Small intestine (tissue), 7 donors: ENCODE data around the gene MLH3. TPM values are rescaled to one million over a fixed set of nuclear protein-coding genes. Genes with fewer than 3 reads are reported as not detected.

Experiments used
- DNase-seq, 2 donors: peaks; one replicate each; pipeline versions ENCODE4 v3.0.0 to v3.0.0-alpha.2; 2013
- FAIRE-seq: peaks from 2 replicates; lab custom pipeline; 2012; peaks lifted over from hg19 to GRCh38; lab: Jason Lieb, UNC
- H3K27ac ChIP-seq, 3 donors: one replicate each; pipeline ENCODE4 v1.5.1; 2013; ENCODE audit warnings: low read length in 2 of 3, mild to moderate bottlenecking in 2 of 3, control low read depth in 1 of 3, inconsistent platforms in 1 of 3, low read depth in 1 of 3, moderate library complexity in 1 of 3
- H3K27me3 ChIP-seq, 3 donors: one replicate each; pipeline ENCODE4 v1.6.1; 2013; ENCODE audit warnings: low read length in 3 of 3, inconsistent platforms in 1 of 3; ENCODE audit not compliant: control insufficient read depth in 3 of 3, insufficient read depth in 3 of 3
- H3K36me3 ChIP-seq, 3 donors: one replicate each; pipeline ENCODE4 v1.6.1; 2013; ENCODE audit warnings: low read length in 3 of 3, inconsistent platforms in 1 of 3, low read depth in 1 of 3, mild to moderate bottlenecking in 1 of 3, moderate library complexity in 1 of 3; ENCODE audit not compliant: control insufficient read depth in 3 of 3, insufficient read depth in 2 of 3
- H3K4me1 ChIP-seq, 3 donors: one replicate each; pipeline ENCODE4 v1.6.1; 2013; ENCODE audit warnings: low read length in 2 of 3, inconsistent platforms in 1 of 3, low read depth in 1 of 3, mild to moderate bottlenecking in 1 of 3, moderate library complexity in 1 of 3; ENCODE audit not compliant: control insufficient read depth in 3 of 3, insufficient read depth in 2 of 3
- H3K4me3 ChIP-seq, 3 donors: one replicate each; pipeline ENCODE4 v1.5.1; 2013; ENCODE audit warnings: low read length in 3 of 3, control low read depth in 1 of 3, inconsistent platforms in 1 of 3, low read depth in 1 of 3, mild to moderate bottlenecking in 1 of 3, moderate library complexity in 1 of 3
- H3K9me3 ChIP-seq, 2 donors: one replicate each; pipeline ENCODE4 v1.6.1; 2013; ENCODE audit warnings: low read depth in 1 of 2, low read length in 1 of 2; ENCODE audit not compliant: control insufficient read depth in 2 of 2, insufficient read depth in 1 of 2
- whole genome bisulfite sequencing, 3 donors: extraction: QIAGEN DNeasy Blood & Tissue Kit; methylation state at CpG; one replicate each; pipeline ENCODE4 v1.1.7; 2013; 5-methylcytosine and 5-hydroxymethylcytosine counted together
- polyA plus RNA-seq, 4 donors: library from polyadenylated mRNA; stranded (reverse) in 3 of 4; unstranded in 1 of 4; fragments of 200-250 nt in 3 of 4; fragments of 120-200 nt in 1 of 4; gene quantifications; one replicate each; pipeline versions ENCODE4 v1.2.1 to v1.2.3, GENCODE V29; 2013
- donor health status: healthy with polysubstance abuse.
- donor health status: control.
- donor health status: control.
- donor health status: Bipolar disorder and iron deficiency.
- donor health status: healthy.

Gene MLH3
- polyA plus RNA-seq, 4 donors: 13.9 to 23.7 (median 17.6) TPM

DNA sequence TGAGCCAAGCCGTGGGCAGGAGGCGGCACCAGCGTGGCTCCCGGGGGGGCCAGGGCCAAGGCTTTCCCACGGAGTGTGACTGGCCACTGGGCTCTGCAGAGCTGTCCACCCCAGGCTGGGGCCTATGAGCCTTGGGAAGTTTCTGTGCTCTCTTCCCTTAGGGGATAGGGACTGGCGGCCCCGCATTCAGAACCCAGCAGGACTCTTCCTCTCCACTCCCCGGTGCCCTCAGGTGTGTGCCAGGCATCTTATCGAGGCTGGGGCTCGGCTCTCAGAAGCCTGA, 66.3 kb downstream of the MLH3 start:
- WGBS, 3 donors: 84 to 91% (median 90%) methylated on average over 6 to 10 of the region's 10 CpGs
- H3K27ac ChIP-seq: no peak overlapping the region
- no peaks in the 10 kb centered on the region for H3K27me3 ChIP-seq
- H3K4me3 ChIP-seq: no peak overlapping the region
- H3K4me1 ChIP-seq: no peaks in the 10 kb centered on the region
- no peaks in the 10 kb centered on the region for H3K9me3 ChIP-seq
- no peak for DNase-seq
- FAIRE-seq: no peak
- H3K36me3 ChIP-seq: no peaks in the 10 kb centered on the region

DNA sequence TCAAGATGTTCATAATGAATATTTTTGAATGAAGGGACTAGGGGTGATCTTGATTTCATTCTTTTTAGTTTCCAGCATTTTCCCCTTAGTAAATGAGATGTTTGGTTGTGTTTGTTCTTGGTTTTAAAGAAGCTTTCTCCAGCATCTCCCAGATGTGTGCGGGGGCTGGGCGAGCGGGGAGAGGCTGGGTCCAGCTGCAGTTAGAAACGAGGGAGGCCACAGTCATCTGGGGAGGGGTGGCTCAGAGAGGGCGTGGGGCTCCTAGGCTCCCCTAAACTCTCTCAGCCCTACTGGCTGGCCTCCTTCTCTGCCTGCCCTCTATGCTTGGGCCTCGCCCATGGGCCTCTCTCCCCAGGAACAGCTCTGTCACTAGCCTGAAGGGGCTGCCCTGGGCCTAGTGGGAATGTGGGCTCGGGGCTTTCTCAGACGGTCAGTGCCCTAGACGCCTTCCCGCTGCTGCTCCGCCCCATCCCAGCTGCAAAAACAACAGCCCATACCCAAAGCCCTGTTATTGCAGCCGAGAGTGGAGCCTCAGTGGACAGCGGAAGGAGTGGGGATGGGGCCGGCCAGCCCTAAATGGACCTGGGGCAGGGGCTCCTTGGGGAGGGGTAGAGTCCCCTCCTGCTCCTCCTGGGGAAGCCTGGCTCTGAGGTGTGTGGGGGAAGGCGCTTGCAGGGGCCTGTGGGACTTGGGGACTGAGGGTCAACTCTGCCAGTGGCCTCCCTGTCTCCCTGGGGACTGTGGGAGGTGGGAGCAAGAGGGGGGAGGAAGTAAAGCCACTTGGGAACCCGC, 66.8 kb downstream of the MLH3 start:
- Histone ChIP-seq H3K4me1 (no peaks in the 10 kb centered on the region), H3K27me3 (no peaks in the 10 kb centered on the region), H3K4me3 (no peak overlapping the region), H3K27ac (no peak overlapping the region), H3K9me3 (no peaks in the 10 kb centered on the region), H3K36me3 (no peaks in the 10 kb centered on the region)
- DNase-seq (no peak), FAIRE-seq (no peak)
- 81 to 86% (median 85%) methylated on average over 16 of the region's 16 CpGs for WGBS, 3 donors

DNA sequence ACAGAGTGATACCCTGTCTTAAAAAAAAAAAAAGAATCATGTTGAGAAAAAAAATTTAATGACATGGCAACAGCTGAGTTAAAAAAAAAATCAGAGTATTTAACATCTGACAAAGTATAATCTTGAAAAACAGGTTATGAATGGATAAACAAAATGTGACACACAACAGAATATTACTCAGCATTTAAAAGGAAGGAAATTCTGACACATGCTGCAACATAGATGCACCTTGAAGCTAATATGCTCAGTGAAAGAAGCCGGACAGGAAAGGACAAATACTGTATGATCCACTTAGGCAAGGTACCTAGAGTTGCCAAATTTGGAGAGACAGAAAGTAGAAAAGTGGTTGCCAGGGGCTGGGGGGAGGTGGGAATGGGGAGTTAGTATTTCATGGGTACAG, 67.9 kb downstream of the MLH3 start:
- Histone ChIP-seq H3K4me1 (no peaks in the 10 kb centered on the region), H3K27ac (no peak overlapping the region), H3K4me3 (no peak overlapping the region), H3K27me3 (no peaks in the 10 kb centered on the region), H3K9me3 (no peaks in the 10 kb centered on the region), H3K36me3 (no peaks in the 10 kb centered on the region)
- FAIRE-seq (no peak), DNase-seq (no peak)
- 87 to 97% (median 94%) methylated on average over 1 of the region's 1 CpG for WGBS, 3 donors

DNA sequence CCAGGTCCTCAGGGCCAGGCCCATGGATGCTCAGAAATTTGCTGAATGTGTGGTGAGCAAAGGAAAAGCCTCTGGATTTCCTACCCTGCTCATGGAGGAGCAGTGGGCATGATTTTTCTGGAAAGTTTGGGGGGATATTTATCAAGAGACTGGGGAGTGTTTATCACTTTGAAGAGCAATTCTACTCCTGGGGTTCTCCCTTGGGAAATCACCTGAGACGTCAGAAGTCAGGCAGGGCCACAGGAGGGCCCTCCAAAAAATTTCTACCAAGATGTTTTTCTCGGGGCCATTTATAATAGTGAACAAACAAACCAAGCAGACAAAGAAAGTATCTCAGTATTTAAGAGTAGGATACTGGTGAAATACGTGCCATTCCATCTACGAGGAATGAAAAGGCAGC, 68.6 kb downstream of the MLH3 start:
- Histone ChIP-seq H3K36me3 (no peaks in the 10 kb centered on the region), H3K27me3 (no peaks in the 10 kb centered on the region), H3K9me3 (no peaks in the 10 kb centered on the region), H3K4me1 (no peaks in the 10 kb centered on the region), H3K4me3 (no peak overlapping the region), H3K27ac (no peak overlapping the region)
- DNase-seq (no peak), FAIRE-seq (no peak)
- 85 to 87% (median 85%) methylated on average over 4 of the region's 4 CpGs for WGBS, 3 donors

DNA sequence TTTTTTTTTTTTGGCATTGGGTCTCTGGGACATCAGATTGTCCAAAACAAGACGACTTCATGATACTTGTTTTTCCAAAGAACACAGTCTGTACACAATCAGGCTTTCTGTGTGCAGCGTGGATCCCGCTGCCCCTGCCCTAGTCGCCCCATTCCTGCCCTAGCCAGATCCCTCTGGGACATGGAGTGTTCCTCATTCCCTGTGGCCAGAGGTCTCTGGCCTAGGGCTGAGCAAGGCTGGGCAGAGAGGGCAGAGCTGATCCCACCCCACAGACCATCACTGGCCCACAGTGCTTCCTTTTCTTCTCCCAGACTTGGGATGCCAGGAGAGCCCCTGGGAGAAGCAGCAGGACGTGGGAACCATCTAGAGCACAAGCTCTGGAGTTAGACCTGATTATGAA, 69.4 kb downstream of the MLH3 start:
- Histone ChIP-seq H3K9me3 (no peaks in the 10 kb centered on the region), H3K36me3 (no peaks in the 10 kb centered on the region), H3K4me1 (no peaks in the 10 kb centered on the region), H3K27me3 (no peaks in the 10 kb centered on the region), H3K4me3 (no peak overlapping the region), H3K27ac (no peak overlapping the region)
- FAIRE-seq: no peak
- no peak for DNase-seq
- WGBS, 3 donors: 82 to 89% (median 83%) methylated on average over 5 of the region's 5 CpGs

DNA sequence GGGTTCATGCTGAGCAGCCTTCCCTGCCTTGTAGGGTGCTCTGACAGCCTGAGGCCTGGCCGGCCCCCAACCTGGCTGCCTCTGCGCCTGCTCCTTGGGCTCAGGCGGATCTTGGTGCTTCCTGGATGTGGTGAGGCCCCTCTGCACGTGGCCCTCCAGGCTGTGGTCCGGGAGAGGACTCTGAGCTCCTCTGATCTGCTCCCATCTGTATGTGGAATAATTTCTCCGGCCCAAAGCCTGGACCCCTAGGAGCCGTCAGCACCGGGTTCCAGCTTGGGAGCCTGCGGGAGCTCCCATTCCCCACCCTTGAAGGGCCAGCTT, 69.8 kb downstream of the MLH3 start:
- FAIRE-seq (no peak), DNase-seq (no peak)
- WGBS, 3 donors: 87 to 94% (median 90%) methylated on average over 9 of the region's 9 CpGs
- H3K27me3 ChIP-seq: no peaks in the 10 kb centered on the region
- H3K4me1 ChIP-seq: no peaks in the 10 kb centered on the region
- no peak overlapping the region for H3K4me3 ChIP-seq
- no peak overlapping the region for H3K27ac ChIP-seq
- no peaks in the 10 kb centered on the region for H3K9me3 ChIP-seq
- no peaks in the 10 kb centered on the region for H3K36me3 ChIP-seq

DNA sequence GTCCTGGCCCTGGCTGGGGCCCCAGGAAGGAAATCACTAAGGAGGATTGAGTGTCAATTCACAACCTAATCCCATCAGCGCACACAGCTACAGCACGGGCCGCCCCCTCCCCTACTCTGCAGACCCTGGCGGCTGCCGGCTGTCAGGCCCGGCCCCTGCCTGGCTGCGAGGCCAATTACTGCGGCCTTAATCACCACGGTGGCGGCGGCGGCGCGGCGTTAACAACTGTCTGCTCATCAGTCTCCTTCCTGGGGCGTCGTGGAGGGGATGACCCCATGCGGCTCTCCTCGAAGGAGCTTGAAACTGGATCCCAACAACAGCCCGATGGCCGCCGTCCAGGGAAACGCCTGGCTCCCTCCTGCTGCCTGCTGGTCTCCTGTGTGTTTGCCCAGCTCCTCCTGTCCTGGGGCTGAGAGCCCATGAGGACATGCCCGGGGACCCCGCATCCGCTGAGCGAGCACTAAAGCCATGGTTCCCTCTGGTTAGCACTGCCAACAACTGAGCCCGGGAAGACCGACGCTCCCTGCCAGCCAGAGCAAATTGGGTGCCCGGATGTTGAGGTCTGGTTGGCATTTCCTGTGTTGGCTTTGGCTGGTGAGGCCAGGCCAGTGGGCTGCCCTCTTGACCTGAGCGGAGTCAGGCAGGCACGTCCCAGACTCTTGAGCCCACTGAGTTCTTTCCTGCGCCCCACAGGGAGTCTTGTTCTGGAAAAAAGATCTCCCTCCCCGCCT, 70.4 kb downstream of the MLH3 start:
- 61 to 87% (median 84%) methylated on average over 34 to 35 of the region's 35 CpGs for WGBS, 3 donors
- no peaks in the 10 kb centered on the region for H3K9me3 ChIP-seq
- no peak overlapping the region for H3K27ac ChIP-seq
- H3K36me3 ChIP-seq: no peaks in the 10 kb centered on the region
- no peaks in the 10 kb centered on the region for H3K27me3 ChIP-seq
- DNase-seq: no peak
- H3K4me3 ChIP-seq: no peak overlapping the region
- no peaks in the 10 kb centered on the region for H3K4me1 ChIP-seq
- no peak for FAIRE-seq

DNA sequence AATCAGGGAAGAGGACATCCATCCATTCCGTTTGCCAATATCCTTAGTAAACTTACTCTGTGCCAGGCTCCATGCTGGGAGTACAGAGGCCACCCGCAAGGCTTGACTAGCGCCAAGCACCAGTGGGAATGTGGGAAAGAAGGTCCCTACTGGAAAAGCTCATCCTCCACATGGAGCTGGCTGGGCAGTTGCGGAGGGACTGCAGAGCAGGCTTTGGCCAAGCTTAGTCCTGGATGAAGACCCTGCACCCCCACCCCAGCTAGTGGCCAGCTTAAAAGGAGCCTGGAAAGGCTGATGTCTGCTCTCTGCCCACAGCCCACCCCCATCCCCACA, 70.9 kb downstream of the MLH3 start:
- H3K4me3 ChIP-seq: no peak overlapping the region
- no peaks in the 10 kb centered on the region for H3K4me1 ChIP-seq
- 81 to 89% (median 88%) methylated on average over 4 of the region's 4 CpGs for WGBS, 3 donors
- H3K27ac ChIP-seq: no peak overlapping the region
- H3K9me3 ChIP-seq: no peaks in the 10 kb centered on the region
- no peaks in the 10 kb centered on the region for H3K27me3 ChIP-seq
- no peak for FAIRE-seq
- H3K36me3 ChIP-seq: no peaks in the 10 kb centered on the region
- DNase-seq: no peak
